Measurements from ENCODE around the gene MPIG6B.
A peak's percentile ranks its signal among the peaks of the same experiment; 100 is the strongest.

The MPIG6B gene

GRCh38 chr6:31720196-31720770, 2.9 kb upstream of the MPIG6B start:
- DNase-seq (ENCODE audit: low spot score), result no peak

- DNase-seq (ENCODE audit: low spot score), result no peak
Measured at GRCh38 chr6:31721351-31722020, 1.7 kb upstream of the MPIG6B start, which contains the start of gene LY6G6C. Gene LY6G6C, minus strand, starts transcription at chr6:31721746. Its CDS starts 67 bp downstream, at chr6:31721679.

DNA sequence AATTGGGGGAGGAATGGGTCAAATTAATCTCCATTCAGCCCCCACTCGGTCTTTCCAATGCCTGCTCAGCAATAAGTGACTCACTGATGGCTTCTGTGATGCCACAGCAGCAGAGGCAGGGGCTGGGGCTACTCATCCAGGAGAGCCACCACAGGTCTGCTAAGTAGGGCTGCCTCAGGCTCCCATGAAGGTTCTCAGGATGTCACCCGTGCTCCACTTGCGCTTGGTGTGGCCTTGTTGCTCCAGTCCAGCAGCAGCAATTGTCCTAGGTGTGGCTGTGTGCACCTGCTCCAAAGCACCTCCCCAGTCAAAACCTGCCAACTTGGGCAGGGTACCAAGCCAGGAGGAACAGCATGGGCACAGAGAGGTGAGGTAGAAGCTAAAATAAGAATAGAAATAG, 1.0 kb upstream of the MPIG6B start:
- no peak for DNase-seq (ENCODE audit: low spot score)

DNA sequence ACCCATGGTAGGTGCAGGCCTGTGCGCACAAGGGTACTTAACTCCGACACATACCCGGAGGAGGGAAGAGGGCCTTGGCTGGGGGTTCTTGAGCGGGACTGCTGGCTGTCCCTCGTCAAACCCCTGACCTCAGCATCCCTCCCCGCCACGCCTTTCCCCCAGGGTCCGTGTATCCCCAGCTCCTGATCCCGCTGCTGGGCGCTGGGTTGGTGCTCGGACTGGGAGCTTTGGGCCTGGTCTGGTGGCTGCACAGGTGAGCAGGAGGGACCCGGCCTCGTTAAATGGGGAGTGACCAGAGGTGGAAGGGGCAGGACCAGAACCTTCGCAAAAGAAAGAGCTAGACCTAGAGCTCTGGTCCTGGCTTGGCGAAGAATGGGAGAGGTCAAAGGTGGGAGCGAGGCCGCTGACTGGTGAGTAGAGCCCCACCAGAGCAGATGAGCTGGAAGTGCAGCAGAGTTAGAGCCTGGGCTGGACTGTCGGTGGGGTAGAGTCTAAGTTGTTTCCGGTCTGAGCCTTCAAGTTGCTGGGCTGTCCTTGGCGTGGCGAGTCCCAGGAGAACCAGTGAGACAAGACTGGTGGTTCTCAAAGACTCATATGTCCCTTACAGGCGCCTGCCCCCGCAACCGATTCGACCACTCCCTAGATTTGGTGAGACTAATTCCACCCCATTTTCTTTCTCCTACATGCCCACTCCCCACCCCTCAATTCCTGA, 963 bp downstream of the MPIG6B start:
- no peak for DNase-seq (ENCODE audit: low spot score)

- DNase-seq (ENCODE audit: low spot score), result no peak
Measured at GRCh38 chr6:31725502-31726350, 2.6 kb downstream of the MPIG6B start.

DNA sequence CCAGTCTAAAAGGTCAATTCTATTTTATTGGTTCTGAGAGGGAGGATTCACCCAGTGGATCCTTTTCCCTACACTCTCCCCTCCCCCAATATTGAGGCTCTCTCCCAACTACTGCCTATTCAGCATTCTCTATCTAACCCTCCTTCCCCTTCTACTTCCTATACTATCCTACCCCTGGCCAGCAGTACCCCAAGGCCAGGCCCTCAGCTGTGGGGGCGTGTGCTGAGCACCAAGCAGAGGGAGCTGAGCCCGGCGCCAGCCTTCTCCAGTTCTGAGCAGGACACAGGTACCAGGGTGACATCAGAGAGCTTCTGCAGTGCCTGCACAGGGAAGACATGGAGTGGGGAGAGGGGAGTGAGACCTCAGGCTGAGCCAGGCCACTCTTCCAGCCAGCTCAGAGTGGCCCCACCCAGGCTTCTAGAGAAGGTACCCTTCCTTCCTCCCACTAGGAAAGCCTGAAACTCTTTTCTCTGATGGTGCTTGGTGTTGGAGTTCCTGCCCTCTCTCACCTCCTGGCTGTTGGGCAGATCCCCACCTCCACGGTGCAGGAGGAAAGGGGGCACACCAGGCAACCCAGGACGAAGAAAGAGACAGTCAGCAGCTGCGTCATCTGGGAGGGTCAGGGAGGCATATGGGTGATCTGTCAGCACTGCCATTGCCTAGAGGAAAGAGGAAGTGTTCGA, 4.0 kb downstream of the MPIG6B start:
- no peak for DNase-seq (ENCODE audit: low spot score)

DNA sequence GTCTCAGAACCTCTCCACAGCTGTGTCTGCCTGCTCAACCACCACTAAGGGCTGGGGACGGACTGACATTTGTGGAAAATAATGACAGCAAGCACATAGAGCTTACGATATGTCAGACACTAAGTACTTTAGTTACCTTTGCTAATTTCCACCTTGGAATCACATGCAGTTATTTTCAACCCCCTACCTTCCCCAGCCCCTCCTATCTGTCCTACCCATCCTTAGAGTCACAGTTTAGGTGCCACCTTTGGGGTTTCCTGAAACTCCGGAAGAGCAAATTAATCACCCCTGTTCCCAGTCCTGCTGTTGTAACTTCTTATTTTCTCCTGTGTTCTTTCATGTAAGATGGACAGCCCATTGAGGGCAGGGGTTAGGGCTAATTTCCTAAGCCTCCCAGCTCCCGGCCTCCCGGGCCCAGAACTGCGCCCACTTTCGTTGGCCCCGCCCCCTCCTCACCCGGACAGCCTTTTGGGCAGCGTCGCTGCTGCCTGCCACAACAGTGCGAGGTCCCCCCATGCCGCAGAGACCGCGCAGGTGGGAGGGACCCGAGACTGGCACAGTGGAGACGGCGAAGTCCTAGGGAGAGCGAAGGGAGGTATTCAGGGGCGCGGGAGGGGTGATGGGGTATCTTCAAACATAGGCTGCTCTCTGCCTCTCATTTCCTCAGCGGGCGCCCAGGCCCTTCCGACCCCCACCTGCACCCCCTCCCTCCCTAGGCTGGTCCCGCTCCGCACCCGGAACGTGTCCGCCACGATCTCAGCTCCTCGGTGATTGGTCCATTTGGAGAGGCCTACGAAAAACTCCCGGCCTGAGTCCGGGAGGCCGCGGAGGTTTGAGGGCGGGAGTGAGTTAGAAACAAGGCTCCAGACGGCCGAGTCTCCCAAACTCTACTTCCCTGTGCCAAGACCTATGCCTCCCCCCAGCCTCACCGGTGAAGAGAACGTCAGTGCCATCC, 4.8 kb downstream of the MPIG6B start:
- no peak for DNase-seq (ENCODE audit: low spot score)

DNA sequence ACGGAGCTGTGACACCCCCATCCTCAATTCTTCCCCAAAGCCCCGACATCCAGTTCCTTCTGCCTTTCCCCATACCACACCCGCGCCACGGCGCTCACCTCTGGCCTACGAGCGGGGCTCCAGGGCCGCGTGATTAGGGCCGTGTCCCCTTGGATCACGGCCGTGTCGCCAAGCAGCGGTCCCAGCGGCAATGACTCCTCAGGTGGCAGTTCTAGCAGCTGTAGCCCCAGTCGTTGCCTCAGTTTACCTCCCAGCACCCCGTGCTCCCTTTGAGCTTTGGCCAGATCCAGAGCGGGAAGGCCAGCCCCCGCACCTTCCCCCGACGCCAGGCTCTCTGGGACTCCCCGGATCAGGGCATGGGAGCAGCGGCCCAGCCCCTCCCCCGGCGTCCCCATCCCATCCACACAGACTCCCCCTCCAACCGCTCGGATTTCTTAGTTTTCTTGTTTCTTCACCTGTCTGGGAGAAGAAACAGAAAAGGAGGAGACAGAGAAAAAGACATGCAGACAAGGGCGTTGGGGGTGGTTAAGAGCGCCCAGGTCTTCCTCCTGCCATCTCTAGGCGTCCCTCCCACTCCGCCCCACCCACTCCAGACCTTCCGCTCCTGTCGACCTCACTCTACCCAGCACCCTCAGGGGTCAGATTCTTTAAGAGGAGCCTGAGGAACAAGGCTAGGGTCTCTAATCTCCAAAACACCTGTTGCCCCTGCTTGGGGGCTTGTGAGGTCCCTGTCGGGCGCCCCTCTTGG, 5.8 kb downstream of the MPIG6B start, which contains the start of gene DDAH2:
TSS of gene DDAH2 (minus strand) at position 533 of the 748 bp plus-strand sequence. CDS start at position 395, 138 bp downstream.
- DNase-seq (ENCODE audit: low spot score), result no peak

GRCh38 chr6:31729515-31729978, 6.4 kb downstream of the MPIG6B start:
- DNase-seq (ENCODE audit: low spot score), result peak; percentile 91

- peak; percentile 90 for DNase-seq (ENCODE audit: low spot score)
Measured at GRCh38 chr6:31729979-31730630, 6.9 kb downstream of the MPIG6B start.

GRCh38 chr6:31730631-31731086, 7.5 kb downstream of the MPIG6B start:
- no peak for DNase-seq (ENCODE audit: low spot score)

- DNase-seq (ENCODE audit: low spot score), result no peak
Measured at GRCh38 chr6:31732029-31732428, 8.9 kb downstream of the MPIG6B start.

DNA sequence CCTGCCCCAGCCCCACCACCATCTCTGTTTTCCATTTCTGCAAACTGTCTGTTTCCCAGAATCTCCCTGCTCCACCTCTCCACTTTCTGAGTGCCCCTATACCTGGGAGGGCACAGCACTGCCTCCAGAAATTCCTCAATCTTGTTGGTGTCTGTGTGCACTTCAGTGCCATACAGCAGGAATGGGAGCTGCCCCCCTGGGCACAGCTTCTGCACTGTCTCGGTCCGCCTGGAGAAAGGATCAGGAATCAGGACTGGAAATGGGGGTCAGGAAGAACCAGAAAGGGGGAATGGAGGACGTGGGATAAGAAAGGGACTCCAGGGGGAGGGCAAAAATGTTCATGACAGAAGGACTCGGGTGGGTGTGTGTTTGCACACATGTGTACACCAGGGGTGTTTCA, 10.6 kb downstream of the MPIG6B start:
- no peak for DNase-seq (ENCODE audit: low spot score)

- DNase-seq (ENCODE audit: low spot score), result no peak
Measured at GRCh38 chr6:31734247-31734820, 11.2 kb downstream of the MPIG6B start.

GRCh38 chr6:31734821-31735406, 11.7 kb downstream of the MPIG6B start:
- no peak for DNase-seq (ENCODE audit: low spot score)

GRCh38 chr6:31736021-31736767, 13.0 kb downstream of the MPIG6B start, which contains the start of gene CLIC1:
Gene CLIC1, minus strand, starts transcription at chr6:31736530. Its CDS starts 230 bp downstream, at chr6:31736300.
- DNase-seq (ENCODE audit: low spot score), result peak; percentile 59

DNA sequence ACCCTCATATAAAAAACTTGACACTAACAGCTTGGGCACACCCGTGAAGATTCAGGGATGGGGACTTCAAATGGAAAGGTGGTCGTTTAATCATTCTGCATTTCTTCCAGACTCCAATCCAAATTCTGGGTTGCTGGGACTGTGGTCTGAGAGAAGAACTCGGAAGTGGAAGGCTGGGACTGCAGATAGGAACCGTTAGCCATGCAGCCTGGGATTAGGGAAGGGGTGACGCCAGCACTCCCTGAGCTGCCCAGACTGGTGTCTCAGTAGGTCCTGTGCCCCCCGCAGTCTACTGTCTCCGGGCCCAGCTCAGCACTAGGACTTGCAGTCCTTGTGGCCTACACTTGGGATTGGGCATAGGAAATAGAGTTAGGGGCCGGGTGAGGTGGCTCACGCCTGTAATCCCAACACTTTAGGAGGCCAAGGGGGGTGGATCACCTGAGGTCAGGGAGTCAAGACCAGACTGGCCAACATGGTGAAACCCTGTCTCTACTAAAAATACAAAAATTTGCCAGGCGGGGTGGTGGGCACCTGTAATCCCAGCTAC, 13.7 kb downstream of the MPIG6B start:
- no peak for DNase-seq (ENCODE audit: low spot score)

All from SK-N-DZ (cell line).